ENCODE results near the gene PLEKHG1.

PLEKHG1 gene

DNA sequence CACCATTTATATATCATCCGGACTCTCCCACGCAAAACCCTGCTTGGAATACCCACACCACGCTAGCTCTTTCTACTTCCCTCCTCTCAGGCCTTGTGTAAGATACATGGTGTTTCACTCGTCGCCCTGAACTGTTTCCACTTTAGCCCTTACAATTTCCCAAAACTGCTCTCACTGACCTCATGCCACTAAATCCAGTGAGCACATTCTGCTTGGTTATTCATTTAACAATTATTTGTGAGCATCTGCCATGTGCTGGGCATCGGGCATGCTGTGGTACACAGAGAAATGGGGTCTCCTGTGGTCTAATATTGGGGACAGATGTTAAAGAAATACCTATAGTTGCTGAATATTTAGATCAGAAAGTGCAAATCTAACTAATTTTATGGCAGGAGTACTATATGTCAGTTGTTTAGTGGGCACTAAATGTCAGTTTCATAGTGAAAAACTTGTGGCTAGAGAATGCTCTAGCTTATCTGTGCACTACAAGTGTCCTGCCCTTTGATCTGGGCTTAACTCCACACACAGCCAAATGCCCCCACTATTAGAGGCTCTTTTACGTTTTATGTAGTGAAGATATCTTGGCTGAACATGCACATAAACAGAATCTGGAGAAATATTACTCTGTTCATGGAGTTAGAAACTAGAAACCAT, 41.0 kb downstream of the PLEKHG1 start:
- DNase-seq (ENCODE audit: low read depth, low spot score): no peak
- CTCF ChIA-PET: no interaction called here
- TF ChIP-seq, protein P1, sequence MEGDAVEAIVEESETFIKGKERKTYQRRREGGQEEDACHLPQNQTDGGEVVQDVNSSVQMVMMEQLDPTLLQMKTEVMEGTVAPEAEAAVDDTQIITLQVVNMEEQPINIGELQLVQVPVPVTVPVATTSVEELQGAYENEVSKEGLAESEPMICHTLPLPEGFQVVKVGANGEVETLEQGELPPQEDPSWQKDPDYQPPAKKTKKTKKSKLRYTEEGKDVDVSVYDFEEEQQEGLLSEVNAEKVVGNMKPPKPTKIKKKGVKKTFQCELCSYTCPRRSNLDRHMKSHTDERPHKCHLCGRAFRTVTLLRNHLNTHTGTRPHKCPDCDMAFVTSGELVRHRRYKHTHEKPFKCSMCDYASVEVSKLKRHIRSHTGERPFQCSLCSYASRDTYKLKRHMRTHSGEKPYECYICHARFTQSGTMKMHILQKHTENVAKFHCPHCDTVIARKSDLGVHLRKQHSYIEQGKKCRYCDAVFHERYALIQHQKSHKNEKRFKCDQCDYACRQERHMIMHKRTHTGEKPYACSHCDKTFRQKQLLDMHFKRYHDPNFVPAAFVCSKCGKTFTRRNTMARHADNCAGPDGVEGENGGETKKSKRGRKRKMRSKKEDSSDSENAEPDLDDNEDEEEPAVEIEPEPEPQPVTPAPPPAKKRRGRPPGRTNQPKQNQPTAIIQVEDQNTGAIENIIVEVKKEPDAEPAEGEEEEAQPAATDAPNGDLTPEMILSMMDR (IDR thresholded peaks at IDR 0.05; ENCODE audit: insufficient read depth, low read length, missing control alignments): no peak
- H3K4me3 ChIP-seq (ENCODE audit: low read depth, low read length): no peak overlapping the region
- POLR2A ChIA-PET: no interaction called here

DNA sequence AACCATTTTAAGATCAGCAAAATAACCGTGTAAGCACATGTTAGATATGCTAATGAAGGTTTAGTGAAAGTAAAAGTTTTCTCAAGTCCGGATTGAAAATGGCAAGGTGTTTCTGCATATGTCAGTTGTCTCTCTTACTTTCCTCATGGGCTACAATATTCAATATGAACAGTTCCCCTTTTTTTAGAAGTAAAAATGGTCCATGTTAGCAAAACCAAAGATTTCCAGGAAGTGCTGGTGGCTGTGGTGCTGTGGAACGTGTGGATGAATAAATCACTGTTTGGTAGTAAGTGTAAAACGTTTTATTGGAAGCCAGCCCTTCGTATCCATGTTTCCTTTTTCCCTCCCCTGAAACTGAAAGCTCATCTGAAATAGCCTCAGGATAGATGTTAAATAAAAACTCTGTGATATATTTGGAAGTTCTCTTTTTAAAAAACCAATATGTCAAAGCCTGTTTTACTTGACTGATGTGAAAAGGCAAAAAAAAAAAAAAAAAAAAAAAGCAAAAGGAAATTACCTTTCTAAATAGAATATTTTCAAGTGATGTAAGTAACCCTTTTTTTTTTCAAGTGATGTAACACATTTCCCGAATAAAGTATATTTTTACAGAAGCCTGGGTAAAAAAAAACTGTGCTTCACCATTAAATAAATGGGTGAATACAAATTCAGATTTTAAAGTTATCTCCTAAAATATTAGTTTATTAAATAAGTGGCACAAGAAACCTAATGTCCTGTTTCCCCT, 41.9 kb downstream of the PLEKHG1 start:
- ChIA-PET CTCF (no interaction called here), POLR2A (no interaction called here)
- H3K4me3 ChIP-seq (ENCODE audit: low read depth, low read length): no peak overlapping the region
- DNase-seq (ENCODE audit: low read depth, low spot score): no peak
- TF ChIP-seq, protein P1 (IDR thresholded peaks at IDR 0.05; ENCODE audit: insufficient read depth, low read length, missing control alignments): no peak

DNA sequence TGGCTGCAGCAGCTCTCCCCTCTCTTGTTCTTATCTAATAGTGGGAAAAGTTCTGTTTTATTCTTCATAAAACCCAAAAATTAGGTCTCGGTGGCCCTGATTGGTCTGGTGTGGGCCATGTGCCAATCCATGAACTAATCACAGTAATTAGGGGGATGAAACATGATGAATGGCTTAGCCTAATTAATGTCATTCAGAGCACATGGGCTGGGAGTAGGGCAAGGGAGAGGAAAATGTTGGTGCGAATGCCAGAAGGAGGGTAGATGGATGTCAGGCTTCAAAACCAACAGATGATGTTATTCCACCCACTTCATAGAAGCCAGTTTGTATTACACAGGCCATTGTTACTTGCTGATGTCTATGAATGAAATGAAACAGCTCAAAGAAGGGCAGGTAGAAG, 46.5 kb downstream of the PLEKHG1 start:
- no peak for DNase-seq (ENCODE audit: low read depth, low spot score)
- ChIA-PET POLR2A (no interaction called here), CTCF (no interaction called here)
- TF ChIP-seq, protein P1 (IDR thresholded peaks at IDR 0.05; ENCODE audit: insufficient read depth, low read length, missing control alignments): no peak
- no peak overlapping the region for H3K4me3 ChIP-seq (ENCODE audit: low read depth, low read length)

DNA sequence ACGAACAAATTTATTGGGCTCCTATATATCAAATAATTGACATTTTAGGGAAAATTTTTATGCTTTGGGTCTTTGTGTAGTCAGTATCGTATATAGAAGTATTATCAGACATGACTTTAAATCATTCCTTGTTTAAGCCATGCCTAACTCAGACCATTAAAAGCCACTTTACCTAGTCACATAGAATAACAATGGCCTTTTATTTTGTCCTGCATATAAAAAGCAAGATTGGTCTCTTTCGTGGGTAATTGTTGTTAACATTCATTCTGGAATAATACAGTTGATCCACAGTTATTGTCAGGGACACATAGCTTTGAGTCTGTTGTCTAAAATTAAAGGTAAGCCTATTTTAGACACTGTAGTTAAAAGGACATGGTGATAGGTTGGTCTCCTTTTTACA, 47.4 kb downstream of the PLEKHG1 start:
- ChIA-PET POLR2A (no interaction called here), CTCF (no interaction called here)
- TF ChIP-seq, protein P1 (IDR thresholded peaks at IDR 0.05; ENCODE audit: insufficient read depth, low read length, missing control alignments): no peak
- no peak overlapping the region for H3K4me3 ChIP-seq (ENCODE audit: low read depth, low read length)
- no peak for DNase-seq (ENCODE audit: low read depth, low spot score)
